Measurements from ENCODE around the gene TM4SF20. TPM values are rescaled to one million over a fixed set of nuclear protein-coding genes. Genes with fewer than 3 reads are reported as not detected.

Gene TM4SF20
- total RNA-seq: 0.32 TPM
- long read RNA-seq: 0 reads

- no peak for DNase-seq (ENCODE audit: low spot score)
Measured at GRCh38 chr2:227379095-227379494, at the start of gene TM4SF20. TSS of gene TM4SF20 (minus strand) at chr2:227379306. CDS start at chr2:227379268, 38 bp downstream.

- no peak for DNase-seq (ENCODE audit: low spot score)
Measured at GRCh38 chr2:227428731-227429285, 49.7 kb upstream of the TM4SF20 start.

GRCh38 chr2:227423656-227424499 lies 44.8 kb upstream of the TM4SF20 start:
- DNase-seq (ENCODE audit: low spot score): no peak

DNA sequence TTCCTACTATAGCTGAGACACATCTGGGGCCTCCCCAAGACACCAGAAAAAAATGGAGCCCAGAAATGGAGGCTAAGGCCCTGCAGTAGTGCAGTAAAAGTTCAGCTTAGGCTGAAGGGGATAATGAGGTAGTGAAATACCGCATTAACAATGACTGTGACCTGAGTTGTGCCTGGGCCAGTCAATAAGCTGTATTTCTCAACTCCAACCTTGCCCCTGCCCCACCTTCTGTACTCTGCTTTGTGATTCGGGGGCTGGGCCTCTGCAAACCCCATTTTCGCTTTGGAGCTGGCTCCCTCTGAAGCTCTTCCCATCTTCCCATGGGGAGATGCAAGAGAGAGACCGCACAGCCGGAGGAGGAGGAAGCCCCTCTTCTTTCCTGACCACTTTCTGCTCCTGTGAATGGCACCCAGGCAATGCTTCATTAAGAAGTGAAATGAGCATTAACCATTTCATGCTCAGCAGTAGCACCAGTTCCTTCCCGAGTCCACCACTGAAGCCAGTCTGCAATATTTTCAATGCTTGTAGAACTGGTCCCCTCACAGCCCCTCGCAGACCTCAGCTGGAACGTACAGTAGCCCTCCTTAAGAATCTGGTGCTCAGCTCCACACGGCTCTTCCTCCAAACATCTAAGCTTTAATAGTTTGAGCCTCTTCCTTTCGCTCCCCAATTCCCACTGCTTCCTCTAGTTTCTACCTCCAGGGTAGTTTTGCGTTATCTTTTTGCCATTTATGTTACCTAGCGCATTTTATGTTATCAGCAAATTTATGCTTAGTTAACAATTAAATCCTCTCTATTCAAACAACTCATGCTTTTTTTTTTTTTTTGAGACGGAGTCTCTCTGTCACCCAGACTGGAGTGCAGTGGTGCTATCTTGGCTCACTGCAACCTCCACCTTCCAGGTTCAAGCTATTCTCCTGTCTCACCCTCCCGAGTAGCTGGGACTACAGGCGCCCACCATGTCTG lies 41.3 kb upstream of the TM4SF20 start:
- DNase-seq (ENCODE audit: low spot score): no peak

GRCh38 chr2:227416701-227417100 lies 37.6 kb upstream of the TM4SF20 start:
- DNase-seq (ENCODE audit: low spot score): no peak

DNA sequence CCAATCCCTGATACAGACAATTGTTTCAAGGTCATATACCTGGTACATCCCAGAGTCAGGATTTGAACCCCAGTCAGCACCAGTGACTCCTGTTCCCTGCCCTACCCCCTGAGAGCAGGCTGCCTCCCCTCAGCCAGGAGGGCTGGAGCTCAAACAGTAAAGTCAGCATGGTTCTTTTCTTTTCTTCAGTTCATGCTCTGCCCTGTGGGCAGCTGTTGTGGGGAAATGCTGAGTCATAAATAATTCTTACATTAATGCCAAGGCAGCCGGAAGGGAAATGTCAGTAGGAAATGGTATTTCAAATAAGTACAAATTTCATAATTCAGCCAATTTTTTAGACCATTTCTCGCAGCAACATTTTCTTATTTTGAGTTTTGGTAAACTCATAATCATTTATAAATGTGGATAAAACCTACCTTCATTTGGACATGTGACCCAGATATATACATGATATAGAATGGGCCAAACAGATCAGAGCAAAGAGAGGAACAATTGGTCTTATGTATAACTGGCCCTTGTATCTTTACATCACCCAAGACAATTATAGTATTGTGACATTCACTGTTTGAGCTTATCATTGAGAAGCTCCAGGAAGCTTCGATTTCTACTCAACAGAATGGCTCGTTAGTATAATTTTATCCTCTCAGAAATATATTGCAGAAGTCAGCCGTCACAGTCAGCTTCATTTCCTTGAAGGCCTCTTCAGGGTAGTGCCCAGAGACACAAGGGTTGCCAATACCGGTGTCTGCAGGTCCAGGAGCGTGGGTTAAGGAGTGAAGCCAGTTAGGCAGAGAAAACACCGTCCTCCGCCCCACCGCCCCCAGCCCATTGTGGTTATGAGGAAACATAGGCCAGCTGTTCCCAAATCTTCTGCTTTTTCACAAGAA lies 36.7 kb upstream of the TM4SF20 start:
- DNase-seq (ENCODE audit: low spot score): no peak

DNA sequence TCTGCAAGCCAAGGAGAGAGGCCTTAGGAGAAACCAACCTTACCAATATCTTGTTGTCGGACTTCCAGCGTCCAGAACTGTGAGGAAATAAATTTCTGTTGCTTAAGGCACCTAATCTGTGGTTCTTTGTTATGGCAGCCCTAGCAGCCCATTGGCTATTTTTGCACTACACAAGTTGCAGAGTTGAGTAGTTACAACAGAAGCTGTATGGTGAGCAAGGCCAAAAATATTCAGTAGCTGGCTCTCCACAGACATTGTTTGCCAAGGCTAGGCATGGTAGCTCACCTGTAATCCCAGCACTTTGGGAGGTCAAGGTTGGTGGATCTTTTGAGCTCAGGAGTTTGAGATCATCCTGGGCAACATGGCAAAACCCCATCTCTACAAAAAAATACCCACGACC lies 35.7 kb upstream of the TM4SF20 start:
- no peak for DNase-seq (ENCODE audit: low spot score)

DNA sequence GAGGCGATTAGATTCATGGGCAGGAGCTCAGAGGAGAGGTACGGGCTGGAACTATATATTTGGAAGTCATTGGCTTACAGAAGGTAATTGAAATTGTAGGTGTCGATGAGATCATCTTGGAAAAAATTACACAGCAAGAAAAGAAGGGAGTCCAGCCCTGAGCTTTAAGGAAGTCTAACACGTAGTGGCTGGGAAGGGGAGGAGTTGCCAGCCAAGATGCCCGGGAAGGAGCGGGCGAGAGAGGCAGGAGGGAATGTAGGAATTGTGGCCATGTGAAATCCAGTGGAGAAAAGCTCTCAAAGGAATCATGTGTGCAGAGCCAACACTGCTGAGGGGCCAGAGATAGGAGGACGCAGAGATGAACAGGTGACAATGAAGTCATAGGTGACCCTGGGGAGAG lies 34.3 kb upstream of the TM4SF20 start:
- DNase-seq (ENCODE audit: low spot score): no peak

DNA sequence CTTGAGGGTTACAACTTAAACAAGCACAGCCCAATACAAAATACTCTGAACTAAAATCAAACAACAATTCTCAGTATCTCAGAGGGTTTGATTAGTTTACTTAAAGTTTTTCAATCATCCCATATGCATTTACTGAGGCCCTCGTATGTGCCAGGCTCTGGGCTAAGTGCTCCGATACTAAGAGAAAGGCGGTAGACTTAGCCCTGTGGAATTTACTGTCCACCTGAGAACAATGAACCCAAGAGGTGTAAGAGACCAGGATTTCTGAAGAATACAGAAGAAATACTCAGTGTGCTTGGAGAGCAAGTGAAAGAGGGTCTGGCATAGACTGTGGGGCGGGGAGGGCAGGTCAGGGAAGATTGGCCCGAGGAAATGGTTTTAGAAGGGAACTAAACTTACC lies 33.8 kb upstream of the TM4SF20 start:
- DNase-seq (ENCODE audit: low spot score): no peak

DNA sequence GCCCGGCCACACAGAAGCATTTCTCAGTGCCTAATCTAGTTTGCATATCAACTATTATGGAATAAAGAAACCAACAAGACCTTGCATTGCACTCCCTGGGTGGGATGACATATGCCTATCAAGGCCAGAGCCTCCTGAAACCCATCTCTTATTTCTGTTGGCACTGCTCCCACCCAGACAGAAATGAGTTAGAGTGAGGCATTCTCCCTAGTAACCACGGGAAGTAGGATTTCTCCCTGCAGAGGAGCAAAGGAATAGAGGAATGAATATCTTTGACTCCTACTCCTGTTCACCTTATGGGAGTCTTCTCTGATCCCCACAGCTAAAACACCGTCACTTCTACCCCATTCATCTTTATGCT lies 32.9 kb upstream of the TM4SF20 start:
- no peak for DNase-seq (ENCODE audit: low spot score)

DNA sequence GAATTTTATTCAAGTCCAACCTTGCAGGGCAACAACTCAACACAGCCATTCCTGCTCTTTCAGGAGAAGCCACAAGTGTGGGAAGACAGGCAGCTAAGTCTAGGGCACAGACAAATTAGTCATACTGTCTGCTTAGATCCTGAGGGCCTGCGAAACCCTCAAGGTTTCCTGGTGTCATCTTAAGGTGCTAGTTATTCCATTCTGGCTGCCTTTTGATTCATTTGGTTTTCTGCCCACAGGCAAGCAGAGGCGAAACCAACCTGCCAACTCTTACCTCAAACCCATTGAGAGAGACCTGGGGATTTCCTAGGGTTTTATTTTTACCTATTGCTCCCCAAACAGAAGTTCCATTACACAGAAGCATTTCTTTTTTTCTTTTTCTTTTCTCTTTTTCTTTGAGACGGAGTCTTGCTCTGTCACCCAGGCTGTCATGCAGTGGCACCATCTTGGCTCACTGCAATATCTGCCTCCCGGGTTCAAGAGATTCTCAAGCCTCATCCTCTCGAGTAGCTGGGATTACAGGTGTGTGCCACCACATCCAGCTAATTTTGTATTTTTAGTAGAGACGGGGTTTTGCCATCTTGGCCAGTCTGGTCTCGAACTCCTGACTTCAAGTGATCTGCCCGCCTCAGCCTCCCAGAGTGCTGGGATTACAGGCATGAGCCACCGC lies 32.3 kb upstream of the TM4SF20 start:
- no peak for DNase-seq (ENCODE audit: low spot score)

DNA sequence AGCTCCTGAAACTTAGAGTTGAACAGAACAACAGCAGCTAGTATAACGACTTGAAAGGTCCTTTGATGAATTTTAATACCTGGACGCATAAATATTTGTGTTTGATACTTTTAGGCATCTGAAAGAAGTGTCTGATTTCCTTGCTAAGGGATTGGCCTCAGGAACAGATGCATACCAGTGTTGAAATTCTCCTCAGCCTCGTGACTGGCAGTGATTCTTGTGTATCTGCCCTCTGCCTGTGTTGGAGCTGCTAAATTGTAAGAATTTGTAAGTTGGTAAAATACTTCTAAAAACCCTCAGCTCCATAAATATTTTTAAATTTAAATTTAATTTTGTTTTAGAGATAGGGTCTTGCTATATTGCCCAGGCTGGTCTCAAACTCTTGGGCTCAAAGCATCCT lies 31.1 kb upstream of the TM4SF20 start:
- DNase-seq (ENCODE audit: low spot score): no peak

DNA sequence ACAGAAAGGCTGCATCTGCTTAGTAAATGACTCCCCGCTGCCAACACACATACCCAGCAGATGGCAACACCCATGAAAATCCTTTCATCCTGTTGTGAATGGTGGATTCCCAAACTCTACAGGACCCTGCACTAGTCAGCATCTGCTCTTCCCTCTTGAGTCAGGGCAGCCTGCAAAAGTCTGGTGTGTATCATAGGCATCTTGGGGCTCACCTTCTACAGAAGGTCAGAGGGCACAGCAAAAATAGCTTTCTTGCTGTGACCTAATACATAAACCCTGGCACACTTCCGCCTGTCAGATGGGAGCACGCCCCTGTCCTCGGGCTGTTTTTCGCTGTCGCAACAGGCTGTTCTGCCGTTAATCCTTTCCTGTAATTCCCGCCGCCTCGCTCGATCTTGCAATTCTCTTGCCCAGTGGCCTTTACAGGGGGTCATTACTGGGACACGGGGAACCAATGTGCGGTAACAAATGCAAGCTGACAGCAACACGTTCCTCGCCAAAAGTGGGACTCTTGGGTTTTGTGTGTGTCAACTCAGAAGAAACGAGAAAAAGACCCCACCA lies 28.6 kb upstream of the TM4SF20 start:
- DNase-seq (ENCODE audit: low spot score): peak; percentile 91

DNA sequence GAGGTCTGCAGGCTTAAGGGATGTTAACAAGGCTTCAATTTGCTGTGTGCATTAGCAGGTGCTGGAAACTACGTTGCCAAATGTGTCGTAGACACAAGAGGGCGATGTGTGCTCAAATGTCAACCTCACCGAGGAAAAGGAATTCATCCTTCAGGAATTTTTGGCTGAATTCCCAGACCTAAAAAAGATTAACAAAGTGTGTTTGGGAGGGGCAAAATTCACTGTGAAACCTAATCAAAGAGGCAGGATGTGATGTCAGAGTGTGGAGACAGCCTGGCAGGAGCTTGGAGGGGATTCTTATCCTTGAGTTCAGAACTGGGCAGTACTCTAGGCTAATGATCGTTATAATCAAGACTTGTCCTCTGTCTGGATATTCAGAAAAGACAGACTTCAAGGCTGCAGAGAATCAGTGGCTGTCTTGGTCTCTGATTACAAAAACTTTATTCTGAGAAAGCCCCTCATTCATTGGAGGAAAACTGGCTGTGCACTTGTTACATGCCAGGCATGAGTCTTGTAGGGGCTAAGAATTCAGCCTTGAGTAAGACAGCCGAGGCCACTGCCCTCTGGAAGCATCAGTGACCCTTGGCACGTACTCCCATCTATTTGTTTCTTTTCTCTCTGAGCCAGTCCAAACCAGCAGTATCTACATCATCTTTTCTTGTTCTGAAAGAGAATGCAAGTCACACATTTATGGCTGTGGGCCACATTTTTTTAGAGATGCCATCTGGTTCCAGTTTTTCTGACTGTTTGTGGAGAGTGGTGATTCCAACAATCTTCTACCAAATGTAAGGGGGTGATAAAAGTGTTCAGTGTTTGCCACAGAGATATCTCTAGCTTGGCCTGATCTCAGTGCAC lies 27.3 kb upstream of the TM4SF20 start:
- DNase-seq (ENCODE audit: low spot score): no peak

- no peak for DNase-seq (ENCODE audit: low spot score)
Measured at GRCh38 chr2:227404585-227405271, 25.6 kb upstream of the TM4SF20 start.

GRCh38 chr2:227402959-227403358 lies 23.9 kb upstream of the TM4SF20 start:
- no peak for DNase-seq (ENCODE audit: low spot score)

DNA sequence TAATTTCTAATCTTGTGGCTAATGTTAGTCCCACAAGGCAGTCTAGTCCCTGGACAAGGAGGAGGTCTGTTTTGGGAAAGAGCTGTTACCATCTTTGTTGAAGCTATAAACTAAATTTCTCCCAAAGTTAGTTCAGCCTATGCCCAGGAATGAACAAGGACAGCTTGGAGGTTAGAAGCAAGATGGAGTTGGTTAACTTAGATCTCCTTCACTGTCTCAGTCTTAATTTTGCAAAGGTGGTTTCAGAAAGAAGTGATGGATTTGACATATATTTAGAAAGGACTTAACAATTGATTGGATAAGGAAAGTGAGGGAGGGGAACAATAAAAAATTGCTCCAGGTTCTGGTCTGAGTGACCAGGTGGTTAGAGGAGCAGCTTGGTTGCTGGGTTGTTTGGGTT lies 23.2 kb upstream of the TM4SF20 start:
- DNase-seq (ENCODE audit: low spot score): no peak

GRCh38 chr2:227401550-227401949 lies 22.4 kb upstream of the TM4SF20 start:
- no peak for DNase-seq (ENCODE audit: low spot score)
